Measurements from ENCODE around the gene LPGAT1. TPM values are rescaled to one million over a fixed set of nuclear protein-coding genes. Genes with fewer than 3 reads are reported as not detected.

LPGAT1 gene
- total and polyA plus RNA-seq, 8 donors, result 8.2 to 49.7 (median 24.7) TPM

DNA sequence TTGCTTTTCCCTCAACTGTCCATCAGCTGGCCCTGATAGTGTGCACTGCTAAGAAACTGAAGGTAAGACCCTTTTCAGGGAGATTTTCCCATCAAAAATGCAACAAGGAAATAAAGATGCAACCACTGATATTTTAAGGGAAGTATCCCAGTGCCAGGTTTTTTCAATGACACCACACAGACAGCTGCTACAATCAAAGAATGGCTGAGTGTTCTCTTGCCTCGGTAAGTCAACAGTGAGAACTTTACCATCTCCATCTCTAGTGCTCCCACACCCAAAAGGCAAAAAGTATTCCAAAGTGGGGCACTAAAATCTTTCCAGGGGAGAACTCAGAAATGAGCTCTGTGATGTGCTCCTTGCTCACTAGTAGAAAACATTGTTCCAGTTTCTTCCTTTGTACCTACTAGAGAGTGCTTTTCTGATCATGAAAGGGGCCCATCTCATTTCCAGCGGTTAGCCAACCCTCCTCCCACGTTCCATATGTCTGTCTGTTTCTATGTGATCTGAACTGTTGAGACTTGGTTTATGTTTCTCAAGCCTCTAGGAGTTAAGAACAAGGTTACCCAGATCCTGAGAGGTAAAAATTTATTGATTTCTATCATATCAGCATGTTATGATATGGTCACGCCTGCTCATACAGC, 87.6 kb downstream of the LPGAT1 start:
- FAIRE-seq, result no peak
- intact Hi-C loops (cut with DNase I), result no loop called here
- H3K27me3 ChIP-seq, result no peaks in the 10 kb centered on the region
- 71 to 72% methylated on average over 4 of the region's 4 CpGs for whole genome bisulfite sequencing, 2 donors
- H3K4me1 ChIP-seq, result no peaks in the 10 kb centered on the region
- H3K4me3 ChIP-seq, result no peak overlapping the region
- no peak for ATAC-seq
- H3K9me3 ChIP-seq, result no peaks in the 10 kb centered on the region
- TF ChIP-seq, protein P1, sequence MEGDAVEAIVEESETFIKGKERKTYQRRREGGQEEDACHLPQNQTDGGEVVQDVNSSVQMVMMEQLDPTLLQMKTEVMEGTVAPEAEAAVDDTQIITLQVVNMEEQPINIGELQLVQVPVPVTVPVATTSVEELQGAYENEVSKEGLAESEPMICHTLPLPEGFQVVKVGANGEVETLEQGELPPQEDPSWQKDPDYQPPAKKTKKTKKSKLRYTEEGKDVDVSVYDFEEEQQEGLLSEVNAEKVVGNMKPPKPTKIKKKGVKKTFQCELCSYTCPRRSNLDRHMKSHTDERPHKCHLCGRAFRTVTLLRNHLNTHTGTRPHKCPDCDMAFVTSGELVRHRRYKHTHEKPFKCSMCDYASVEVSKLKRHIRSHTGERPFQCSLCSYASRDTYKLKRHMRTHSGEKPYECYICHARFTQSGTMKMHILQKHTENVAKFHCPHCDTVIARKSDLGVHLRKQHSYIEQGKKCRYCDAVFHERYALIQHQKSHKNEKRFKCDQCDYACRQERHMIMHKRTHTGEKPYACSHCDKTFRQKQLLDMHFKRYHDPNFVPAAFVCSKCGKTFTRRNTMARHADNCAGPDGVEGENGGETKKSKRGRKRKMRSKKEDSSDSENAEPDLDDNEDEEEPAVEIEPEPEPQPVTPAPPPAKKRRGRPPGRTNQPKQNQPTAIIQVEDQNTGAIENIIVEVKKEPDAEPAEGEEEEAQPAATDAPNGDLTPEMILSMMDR (IDR thresholded peaks at IDR 0.05), result no peak
- H3K36me3 ChIP-seq, result peaks cover 0 to 9% (median 0%) of the 10 kb centered on the region in 3 donors
- no peak for DNase-seq
- H3K27ac ChIP-seq, result no peak overlapping the region

DNA sequence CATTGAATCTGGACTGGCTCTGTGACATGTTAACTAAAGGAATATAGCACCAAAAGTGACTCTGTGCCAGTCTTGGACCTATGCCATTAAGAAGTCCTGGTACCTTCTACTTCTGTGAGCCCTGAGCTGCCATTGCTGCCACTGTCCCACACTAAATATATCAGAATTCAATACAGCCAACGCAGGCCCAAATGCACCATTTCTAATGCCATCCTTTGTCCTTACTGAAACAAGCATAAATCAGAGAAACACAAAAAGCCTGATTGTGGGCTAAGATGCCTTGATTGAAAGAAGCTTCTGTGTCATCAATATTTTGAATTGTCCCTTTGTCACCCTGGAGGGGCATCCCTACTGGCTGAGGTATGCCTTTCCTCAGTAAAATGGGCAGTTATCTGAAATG, 88.3 kb downstream of the LPGAT1 start:
- intact Hi-C loops (cut with DNase I), result no loop called here

DNA sequence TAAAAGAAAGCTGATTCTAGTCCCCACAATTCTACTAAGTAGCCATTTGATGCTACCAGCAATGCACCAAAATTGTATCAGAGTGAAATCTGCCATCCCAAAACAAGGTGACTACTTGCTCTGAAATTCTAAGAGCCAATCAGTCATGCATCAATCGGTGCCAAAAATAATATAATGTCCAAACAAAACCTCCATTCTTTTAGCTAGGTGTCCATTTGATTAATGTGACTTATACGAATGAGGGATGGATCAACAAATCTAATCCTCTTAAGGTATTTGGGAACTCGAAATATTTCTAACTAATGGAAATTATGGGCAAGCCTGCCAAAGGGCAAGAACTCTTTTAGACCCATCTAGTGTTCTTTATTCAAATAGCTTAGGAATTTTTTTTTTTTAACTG, 88.8 kb downstream of the LPGAT1 start:
- 33% methylated on average over 3 of the region's 3 CpGs for whole genome bisulfite sequencing, 2 donors
- no peak for FAIRE-seq
- no peak overlapping the region for H3K27ac ChIP-seq
- H3K27me3 ChIP-seq, result no peaks in the 10 kb centered on the region
- no peak overlapping the region for H3K4me3 ChIP-seq
- H3K36me3 ChIP-seq, result no peaks in the 10 kb centered on the region
- ATAC-seq, result no peak
- TF ChIP-seq, protein P1 (IDR thresholded peaks at IDR 0.05), result no peak
- DNase-seq, result no peak
- intact Hi-C loops (cut with DNase I), result no loop called here
- H3K4me1 ChIP-seq, result no peaks in the 10 kb centered on the region
- H3K9me3 ChIP-seq, result no peaks in the 10 kb centered on the region

More for the DNA sequence above, 88.3 kb downstream of the LPGAT1 start:
- Histone ChIP-seq H3K4me1 (no peaks in the 10 kb centered on the region), H3K36me3 (peaks cover 0 to 1% (median 0%) of the 10 kb centered on the region in 3 donors), H3K27ac (no peak overlapping the region), H3K9me3 (no peaks in the 10 kb centered on the region), H3K4me3 (no peak overlapping the region), H3K27me3 (no peaks in the 10 kb centered on the region)
- WGBS, 2 donors, result 94 to 96% methylated on average over 1 of the region's 1 CpG
- FAIRE-seq, result no peak
- no peak for DNase-seq
- TF ChIP-seq, protein P1 (IDR thresholded peaks at IDR 0.05), result no peak
- no peak for ATAC-seq

DNA sequence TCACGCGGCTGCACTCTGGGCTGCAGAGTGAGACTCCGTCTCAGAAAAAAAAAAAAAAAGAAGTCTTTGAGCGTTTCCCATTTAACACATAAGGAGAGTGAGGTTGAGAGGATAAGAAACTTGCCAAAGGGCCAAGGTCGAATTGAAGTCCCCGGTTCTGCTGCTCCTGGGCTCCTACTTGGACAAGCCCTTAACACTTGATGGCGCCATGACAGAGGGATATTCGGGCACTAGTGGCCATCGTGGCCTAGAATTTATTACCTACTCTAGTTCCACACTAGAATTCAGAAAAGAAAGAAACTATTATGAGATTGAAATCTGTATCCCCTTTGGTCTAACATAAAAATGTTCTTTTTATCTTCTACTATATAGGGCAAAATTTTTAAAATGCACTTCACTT, 89.4 kb downstream of the LPGAT1 start:
- intact Hi-C loops (cut with DNase I), result no loop called here
- no peak for DNase-seq
- no peaks in the 10 kb centered on the region for H3K36me3 ChIP-seq
- no peak for FAIRE-seq
- TF ChIP-seq, protein P1 (IDR thresholded peaks at IDR 0.05), result no peak
- H3K9me3 ChIP-seq, result no peaks in the 10 kb centered on the region
- 49 to 54% methylated on average over 9 of the region's 9 CpGs for WGBS, 2 donors
- no peak overlapping the region for H3K4me3 ChIP-seq
- no peaks in the 10 kb centered on the region for H3K4me1 ChIP-seq
- H3K27me3 ChIP-seq, result no peaks in the 10 kb centered on the region
- ATAC-seq, result peak in 2 of 4 donors; percentile 12 to 52
- H3K27ac ChIP-seq, result no peak overlapping the region

DNA sequence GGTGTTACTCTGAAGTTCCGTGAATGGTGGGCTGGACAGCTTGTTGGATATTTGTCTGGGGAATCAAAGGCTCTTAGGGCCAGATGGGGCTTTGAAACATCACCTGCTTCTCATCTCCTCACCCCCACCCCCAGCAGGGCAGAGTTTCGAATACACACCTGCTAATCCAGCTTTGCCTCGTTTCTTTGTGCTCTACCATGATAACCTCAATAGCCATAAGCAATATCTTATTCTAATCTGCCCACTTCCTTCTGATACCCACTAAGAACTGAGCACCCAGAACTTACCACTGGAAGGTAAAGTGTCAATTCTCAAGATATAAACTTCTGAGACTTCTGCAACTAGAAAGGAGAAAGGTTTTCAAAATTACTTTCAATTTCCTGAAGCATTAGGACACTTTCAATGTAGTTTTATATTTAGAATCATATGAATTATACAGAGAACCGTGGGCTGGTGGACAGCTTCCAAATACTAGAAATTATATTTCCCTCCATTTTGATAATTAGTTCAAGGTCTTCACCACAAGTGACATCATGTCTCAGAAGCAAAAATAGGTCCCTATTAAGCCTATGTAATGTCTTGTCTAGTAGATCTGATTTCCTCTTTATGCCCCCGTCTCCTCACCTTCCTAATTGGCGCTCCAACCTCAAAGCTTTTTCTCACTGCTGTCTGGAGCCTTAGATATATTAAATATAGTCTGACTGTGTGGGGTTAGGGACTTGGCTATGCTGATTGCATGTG, 90.7 kb downstream of the LPGAT1 start:
- no peaks in the 10 kb centered on the region for H3K9me3 ChIP-seq
- intact Hi-C loops (cut with DNase I), result no loop called here
- FAIRE-seq (no peak), ATAC-seq (no peak), DNase-seq (no peak)
- H3K27me3 ChIP-seq, result no peaks in the 10 kb centered on the region
- TF ChIP-seq, protein P1 (IDR thresholded peaks at IDR 0.05), result no peak
- peaks cover 0 to 3% (median 0%) of the 10 kb centered on the region in 3 donors for H3K4me1 ChIP-seq
- H3K36me3 ChIP-seq, result no peaks in the 10 kb centered on the region
- H3K27ac ChIP-seq, result no peak overlapping the region
- 66 to 67% methylated on average over 6 of the region's 6 CpGs for WGBS, 2 donors
- H3K4me3 ChIP-seq, result no peak overlapping the region
